HG03139 (cell line): ENCODE measurements around the gene RNF217.
A peak's percentile ranks its signal among the peaks of the same experiment; 100 is the strongest.

Source experiments
- ATAC-seq: cut with Tn5 transposase; IDR thresholded peaks from one replicate; pipeline ENCODE4 v1.9.1; 2021; ENCODE audit not compliant: unreplicated experiment

The RNF217 gene

DNA sequence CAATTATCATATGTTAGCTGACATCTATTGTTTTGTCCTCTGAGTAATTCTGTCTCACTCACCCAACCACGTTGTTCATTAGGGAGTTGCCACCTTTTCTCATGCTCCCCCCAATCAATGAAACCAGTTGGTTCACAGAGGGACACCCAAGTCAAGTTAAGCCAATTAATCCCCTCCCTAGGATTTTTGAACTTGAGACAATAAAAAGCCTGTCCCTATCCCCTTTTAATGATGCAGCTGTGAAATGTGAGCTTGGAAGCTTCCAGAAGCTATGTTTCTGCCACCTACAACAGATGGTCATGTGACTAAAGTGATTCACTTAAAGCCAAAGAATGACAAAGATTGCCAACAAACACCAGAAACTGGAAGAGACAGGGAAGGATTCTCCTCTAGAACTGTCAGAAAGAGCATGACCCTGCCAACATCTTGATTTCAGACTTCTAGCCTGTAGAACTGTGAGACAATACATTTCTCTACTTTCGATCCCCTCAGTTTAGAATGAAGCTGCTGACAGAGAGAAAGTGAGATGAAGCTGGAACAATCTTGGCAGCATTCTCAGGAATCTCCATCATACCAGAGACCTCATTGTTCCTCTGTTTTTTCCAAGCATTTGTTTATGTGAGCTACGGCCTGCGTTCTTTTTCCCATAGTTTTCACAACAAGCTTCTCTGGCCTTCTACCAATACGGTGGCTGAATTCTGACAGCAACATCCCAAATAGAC, 133.5 kb downstream of the RNF217 start:
- no peak for ATAC-seq

DNA sequence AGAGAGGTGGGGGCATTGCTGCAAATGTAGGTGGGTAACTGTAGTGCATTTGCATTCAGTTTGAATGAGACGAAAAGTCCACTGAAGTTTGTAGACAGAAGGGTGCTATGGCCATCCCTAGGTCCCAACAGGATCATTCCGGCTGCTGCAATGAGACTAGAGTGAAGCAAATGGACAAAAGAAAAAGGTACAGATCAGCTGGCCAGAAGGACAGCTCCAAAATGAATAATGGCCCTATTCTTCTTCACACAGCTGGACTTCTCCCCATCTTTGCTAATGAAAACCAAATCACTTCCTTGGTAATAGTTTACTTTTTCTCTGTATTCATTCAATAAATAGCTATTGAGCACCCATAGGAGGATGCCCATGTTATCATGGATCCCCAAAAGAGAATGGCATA, 134.9 kb downstream of the RNF217 start:
- no peak for ATAC-seq

DNA sequence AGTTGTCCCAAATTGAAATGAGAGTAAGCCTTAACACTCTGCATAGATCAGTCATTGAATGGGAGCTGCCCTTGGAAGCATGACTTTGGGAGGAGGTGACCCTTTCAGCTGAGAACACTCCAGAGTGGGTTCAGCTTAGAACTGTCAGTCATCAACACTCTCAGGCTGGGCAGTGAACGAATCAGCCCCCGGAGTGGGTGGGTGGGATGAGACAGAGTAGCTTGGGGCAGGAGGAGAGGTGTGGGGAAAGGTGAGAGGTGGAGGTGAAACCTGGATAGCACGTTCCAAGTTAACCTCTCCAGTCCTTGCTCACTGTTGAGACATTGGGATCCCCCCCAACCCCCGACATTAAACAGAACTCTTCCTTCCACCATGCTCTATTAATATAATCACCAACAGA, 136.0 kb downstream of the RNF217 start:
- ATAC-seq = no peak

DNA sequence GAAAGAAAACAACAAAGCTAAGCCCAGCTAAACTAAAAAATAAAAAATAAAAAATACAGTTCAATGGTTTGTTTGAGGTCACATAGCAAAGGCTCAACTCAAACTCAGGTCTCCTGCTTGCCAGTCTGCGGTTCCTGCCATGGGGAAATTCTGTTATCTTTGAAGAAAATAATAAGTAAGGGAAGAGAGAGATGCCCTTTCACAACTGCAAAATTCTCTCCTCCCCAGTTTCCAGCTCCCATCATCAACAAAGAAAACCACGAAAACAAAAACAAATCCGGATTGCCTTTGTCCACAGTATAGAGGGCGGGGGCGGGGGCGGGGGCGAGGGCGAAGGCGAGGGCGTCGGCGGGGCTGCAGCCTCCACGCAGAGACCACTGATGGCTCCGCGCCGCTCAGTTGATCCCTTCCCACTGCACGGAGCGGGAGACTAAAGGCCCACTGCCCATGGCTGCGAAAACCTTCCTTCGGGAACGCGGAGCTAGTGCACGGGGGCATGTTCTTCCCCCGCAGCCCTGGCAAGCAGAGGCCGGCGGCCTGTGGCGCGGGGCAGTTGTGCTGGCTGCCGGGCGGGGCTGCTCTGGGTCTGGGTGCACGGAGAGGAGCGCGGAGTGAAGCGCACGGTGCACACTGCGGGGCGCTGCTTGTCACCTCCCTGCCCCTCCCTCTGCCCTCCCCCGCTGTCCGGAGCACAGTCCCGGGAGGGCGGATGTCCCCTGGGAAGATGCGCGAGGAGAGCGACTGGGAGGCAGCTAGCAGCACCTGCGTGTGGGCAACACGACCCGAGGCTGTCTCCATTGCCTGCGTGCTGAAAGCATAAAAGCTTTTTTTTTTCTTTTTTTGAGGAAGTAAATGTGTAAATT, 137.2 kb downstream of the RNF217 start:
- ATAC-seq = peak; percentile 89

DNA sequence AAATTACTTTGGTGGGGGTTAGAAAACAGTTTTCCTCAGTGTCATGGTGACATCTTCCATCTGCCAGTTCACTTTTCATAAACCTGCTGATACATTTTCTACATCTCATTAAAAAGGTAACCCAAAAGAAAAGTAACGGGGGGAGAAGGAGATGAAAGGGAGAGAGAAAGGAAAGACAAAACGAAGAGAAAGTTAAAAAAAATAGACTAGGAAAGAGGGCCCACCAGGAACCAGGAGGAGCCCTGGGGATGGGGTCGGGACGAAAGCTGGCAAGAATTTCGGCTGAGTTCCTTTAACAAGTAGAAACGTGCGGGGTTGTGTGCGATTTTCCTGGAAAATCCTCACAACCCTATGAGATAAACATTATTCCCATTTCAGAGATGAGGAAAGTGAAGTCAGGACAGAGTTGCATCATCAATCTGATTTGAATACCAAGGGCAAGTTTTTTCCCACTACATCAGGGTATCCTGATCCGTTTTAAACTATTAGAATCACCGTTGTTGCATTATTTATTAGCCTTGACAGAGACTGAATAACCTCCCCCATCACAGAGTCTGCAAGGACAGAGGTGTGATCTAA, 137.9 kb downstream of the RNF217 start:
- ATAC-seq = no peak

DNA sequence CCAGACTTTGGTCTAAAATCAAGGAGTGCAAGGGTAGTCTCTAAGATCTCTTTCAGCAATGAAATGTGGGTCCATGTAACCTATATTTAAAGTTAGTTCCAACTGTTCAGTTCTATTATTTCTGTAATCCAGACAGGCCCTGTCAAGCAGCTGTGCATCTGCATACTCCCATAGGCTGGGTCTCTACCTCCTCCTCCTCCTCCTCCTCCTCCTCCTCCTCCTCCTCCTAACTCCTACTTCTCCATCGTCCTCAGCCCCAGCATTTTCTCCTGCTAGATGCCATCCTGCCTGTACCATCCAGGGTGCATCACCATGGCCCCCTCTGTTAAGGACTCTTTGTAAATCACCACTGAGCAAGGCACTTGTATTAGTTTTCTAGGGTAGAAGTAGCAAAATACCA, 138.9 kb downstream of the RNF217 start:
- ATAC-seq = no peak

DNA sequence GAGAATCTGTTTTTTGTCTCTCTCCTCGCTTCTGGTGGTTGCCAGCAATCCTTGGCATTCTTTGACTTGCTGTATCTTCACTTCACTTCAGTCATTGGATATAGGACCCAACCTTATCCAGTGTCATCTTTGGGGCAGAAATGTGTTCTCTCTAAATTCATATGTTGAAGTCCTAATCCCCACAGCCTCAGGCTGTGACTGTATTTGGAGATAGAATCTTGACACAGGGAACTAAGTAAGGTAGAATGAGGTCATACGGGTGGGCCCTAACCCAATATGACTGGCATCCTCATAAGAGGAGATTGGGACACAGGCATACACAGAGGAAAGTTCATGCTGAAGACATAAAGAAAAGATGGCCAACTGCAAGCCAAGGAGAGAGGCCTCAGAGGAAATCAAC, 139.4 kb downstream of the RNF217 start:
- no peak for ATAC-seq

DNA sequence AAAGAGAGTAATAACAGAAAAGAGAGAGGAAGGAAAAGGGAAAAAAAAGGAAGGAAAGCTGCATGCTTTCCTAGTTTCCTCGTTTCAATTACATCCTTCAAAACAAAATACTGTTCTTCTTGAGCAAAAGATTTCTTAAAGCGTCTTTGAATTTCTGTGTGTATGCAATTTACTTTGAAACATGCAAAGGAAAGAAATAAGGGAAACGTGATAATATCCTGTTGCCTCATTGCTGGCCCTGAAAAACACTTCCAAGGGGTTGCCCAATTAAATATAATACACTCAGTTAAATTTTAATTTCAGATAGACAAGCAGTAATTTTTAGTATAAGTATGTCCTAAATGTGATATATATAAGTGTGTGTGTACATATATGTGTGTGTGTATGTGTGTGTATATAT, 140.2 kb downstream of the RNF217 start:
- no peak for ATAC-seq

DNA sequence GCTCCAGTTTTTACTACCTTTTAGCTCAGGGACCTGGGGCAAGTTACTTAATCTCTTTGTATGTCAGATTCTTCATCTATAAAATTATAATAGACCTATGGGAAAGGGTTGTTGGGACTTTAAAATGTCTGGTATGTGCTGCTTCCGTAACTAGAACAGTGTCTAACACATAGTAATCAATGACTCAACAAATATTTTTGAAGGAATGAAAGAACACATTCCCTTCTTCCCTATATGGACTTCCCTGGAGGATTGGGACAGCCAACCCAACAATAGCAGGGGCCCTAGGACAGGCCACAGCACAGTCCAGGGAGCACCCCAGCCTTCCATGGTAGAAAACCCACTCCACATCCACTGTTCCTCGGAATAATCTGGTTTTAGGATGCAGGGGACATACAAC, 140.7 kb downstream of the RNF217 start:
- ATAC-seq = no peak

DNA sequence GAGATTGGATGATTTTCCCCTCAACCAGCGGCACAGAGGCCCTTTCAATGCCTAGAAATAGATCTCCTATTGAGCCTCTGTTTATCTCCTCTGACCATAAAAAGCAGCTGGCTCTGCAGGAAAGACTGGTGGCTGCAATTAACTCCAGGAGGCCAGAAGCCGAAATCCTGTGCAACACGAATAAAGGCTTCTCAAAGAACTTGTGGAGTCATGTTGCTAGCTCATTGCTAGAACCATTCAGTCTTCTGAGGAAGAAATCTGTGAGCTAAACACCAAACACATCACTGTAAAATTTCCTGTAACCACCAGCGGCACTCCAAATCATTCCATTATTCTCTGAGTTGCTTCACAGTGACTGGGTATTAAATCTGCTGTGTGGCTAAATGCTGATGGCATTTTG, 142.2 kb downstream of the RNF217 start:
- ATAC-seq = no peak

DNA sequence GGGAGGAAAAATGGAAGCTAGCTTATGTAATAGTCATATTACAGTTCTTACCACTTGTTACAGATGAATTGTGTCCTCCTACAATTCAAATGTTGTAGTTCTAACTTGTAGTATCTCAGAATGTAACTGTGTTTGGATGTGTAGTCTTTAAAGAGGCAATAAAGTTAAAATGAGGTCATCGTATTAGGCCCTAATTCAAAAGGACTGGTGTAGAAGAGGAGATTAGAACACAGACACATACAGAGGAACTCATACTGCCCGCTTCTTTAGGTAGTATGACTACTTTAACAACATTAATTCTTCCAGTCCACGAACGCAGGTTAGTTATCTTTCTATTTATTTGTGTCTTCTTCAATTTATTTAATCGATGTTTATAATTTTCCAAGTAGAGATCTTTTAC, 144.8 kb downstream of the RNF217 start:
- no peak for ATAC-seq

DNA sequence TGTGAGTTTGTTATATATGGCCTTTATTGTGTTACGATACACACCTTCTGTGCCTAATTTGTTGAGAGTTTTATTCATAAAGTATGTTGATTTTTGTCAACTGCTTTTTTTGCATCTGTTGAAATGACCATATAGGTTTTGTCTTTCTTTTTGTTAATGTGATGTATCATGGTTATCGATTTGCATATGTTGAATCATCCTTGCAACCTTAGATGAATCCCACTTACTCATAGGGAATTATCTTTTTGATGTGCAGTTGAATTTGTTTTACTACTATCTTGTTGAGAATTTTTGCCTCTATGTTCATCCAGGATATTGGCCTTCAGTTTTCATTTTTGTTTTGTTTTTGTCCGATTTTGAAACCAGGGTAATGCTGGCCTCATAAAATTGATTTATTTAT, 145.7 kb downstream of the RNF217 start:
- ATAC-seq = no peak

DNA sequence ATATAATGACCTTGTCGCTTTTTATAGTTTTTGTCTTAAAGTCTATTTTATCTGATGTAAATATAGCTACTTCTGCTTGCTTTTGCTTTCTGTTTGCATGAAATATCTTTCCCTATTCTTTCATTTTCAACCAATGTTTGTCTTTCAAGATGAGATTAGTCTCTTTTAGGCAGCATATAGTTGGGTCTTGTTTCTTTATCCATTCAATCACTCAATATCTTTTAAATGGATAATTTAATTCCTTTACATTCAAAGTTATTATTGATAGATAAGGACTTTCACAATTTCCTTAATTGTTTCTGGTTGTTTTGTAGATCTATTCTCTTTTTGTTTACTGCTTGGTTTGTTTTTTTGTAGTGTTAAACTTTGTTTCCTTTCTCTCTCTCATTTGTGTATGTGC, 147.8 kb downstream of the RNF217 start:
- ATAC-seq = no peak

DNA sequence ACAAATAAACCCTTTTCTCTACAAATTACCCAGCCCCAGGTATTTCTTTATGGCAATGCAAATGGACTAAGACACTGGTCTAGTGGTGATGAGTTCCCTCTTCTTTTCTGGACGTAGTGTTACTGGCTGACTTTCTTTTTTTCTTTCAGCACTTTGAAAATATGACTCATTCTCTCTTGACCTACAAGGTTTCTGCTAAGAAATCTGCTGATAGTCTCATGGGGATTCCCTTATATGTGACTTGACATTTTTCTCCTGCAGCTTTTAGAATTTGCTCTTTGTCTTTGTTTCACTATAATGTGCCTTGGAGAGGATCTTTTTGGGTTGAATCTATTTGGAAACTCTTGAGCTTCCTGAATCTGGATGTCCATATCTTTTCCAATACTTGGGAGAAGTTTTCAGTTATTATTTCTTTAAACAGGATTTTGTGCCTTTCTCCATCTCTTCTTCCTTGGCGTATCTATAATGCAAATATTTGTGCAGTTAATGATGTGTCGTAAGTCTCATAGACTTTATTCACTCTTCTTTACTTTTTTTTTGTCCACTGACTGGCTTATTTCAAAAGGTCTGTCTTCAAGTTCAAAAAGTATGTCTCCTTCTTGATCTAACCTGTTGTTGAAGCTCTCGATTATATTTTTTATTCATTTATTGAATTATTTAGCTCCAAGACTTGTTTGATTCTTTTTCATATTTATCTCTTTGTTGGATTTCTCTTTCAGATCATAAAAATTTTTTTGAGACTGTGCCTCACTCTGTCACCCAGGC, 149.2 kb downstream of the RNF217 start:
- no peak for ATAC-seq

DNA sequence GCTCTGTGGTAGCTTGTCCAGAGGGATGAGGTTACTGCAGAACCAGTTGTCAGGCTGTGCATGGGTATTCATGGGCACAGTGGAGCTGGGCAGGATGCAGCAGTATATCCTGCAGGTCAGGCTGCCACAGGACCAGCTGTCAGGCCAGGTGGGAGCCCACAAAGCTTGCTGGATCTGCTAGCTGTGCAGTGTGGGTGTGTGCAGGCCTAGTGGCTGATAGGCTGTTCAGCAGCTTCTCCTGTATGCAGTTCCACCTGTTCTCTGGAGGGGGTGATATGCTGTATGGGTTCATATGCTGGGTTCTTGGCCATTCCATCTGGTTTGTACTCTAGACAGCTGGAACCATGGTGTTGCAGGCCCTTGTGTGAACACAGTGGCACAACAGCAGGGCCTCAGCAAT, 150.7 kb downstream of the RNF217 start:
- no peak for ATAC-seq

DNA sequence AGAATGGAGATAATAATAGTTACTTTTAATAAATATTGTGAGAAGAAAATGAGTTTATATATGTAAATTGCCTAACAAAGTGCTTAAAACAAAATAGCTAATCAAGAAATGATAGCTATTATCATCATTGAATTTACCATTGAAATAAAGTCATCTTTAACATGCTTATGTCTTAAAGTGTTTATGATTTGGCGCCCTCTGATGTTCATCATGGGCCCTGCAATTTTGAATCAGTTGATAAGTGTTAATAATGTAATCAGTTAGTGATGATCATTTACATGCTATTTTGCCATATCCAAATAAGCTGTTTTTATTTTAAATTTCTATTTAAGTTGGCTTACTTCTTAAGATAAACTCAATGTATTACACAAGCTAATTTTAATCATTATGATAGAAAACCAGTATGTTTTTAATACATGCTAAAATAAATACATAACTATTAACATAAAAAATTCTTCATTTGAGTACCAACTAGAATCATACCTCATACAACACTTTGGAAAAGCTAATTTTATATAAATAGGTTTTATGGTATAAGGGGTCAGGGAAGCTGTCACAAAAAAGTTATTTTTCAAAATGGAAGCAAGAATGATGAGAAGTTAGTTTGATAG, 152.1 kb downstream of the RNF217 start:
- ATAC-seq = no peak

DNA sequence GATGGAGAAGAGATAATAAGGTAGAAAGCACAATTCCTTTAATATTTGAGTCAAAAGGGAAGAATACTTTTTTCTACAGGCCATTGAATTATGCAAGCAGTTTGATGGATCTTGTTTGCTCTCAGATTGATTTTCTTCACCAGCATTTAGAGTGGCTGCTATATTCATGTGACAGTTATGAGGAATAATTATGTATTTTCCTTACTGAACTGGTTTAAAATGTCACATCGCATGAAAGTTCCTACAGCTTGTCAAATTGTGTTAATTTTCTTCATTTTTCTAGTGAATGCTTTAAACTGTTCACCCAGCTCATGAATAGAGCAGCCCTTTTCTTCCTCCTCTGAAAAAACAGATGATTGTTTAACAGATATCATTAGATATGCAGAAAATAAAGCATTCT, 153.9 kb downstream of the RNF217 start:
- no peak for ATAC-seq

DNA sequence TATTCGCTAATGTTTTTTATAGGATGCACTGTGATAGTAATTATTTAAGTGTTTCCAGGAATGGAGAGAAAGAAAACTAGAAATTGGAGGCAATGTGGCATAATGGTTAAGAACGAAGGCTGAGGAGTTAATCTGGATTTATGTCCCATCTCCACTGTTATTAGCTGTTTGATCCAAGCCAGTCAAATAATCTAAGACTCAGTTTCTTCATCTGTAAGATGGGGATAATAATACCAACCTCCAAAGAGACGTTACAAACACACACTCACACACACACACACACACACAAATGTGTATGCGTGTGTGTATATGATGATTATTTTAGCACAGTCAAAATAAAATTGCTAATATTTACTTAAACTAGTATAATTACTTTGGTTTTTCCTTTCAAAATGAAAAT, 154.5 kb downstream of the RNF217 start:
- ATAC-seq = no peak

DNA sequence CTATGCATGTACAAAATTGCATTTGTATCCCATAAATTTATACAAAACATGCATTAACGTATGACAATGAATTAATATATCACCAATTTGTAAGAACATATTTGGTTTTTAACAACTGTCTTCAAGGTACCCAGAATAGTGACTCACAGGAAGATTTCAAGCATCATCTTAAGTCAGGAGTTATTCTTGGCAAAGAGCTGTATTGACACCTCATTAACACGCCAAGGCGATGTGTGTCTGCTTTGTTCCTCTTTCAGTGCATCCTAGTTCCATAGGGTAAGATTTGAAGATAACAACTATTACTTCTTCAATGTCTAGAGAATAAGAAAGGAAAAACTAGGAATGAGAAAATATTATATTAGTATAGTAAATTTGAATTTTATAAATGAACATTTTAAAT, 155.6 kb downstream of the RNF217 start:
- ATAC-seq = no peak

DNA sequence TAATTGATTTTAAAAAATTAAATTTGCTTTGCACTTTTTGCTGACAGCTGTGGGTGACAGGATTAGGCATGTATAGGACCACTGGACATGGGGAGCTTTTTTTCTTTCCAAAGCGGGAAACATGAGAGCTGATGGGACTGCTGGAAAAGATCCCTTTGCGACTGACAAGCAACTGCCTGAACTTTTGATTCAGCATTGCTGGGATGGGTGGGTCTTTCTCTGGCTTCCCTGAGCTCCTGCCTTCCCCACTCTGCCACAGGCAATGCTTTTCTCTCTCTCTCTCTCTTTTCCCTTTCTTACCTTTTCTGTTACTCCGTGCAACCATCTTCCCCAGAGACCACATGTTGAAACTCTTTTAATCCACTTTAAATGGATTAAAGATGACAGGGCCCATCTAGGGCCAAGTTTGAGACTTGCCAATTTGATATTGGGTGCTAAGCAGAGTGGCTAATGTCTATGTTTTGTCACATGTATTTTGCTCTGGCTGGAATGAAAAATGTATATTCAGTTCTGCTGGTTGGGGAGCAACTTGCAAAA, 157.9 kb downstream of the RNF217 start:
- no peak for ATAC-seq

DNA sequence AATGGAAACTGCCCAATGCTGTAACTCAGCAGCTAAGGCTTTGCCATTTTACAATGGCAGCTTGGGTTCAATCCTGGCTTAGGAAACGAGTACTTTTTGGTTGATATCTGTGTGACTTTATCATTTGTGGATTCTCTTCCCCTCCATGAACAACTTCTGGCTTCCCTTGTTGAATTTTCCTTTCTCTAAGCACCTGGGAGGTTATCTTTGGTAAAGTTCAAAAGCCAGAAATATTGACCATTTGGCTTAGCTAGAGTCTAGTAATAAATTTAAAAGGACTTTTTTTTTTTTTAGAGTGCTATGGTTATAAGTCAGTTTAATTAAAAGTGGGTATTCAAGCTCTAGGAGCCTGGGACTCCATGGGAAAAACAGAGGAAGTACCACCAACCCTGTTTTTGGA, 159.7 kb downstream of the RNF217 start:
- ATAC-seq = no peak
